Endothelial cell of umbilical vein (primary cell): ENCODE results near the gene MC4R. TPM values are rescaled to one million over a fixed set of nuclear protein-coding genes. Genes with fewer than 3 reads are reported as not detected.

Source experiments
- BruUV-seq: library from RNA; stranded (reverse); fragments of 400-500 nt; replicated peaks from 2 replicates; lab custom pipeline; 2021; lab: Mats Ljungman, UMichigan
- CTCF ChIA-PET: fragments of 300-600, 350-600 bp; sonication (Branson Sonifier 250); formaldehyde crosslinking; loops from one replicate; lab custom pipeline; 2021; ENCODE audit warnings: antibody characterized with exemption, inconsistent platforms; lab: Charles Lee
- POLR2A ChIA-PET: fragments of 300-600, 350-600 bp; sonication (Branson Sonifier 250); formaldehyde crosslinking; loops from one replicate; lab custom pipeline; 2021; ENCODE audit warnings: antibody characterized with exemption, inconsistent platforms; lab: Charles Lee
- DNase-seq: peaks from one replicate; pipeline ENCODE4 v3.0.0-alpha.2; 2011; ENCODE audit warnings: low read depth, low spot score
- FAIRE-seq: peaks from 2 replicates; lab custom pipeline; 2011; peaks lifted over from hg19 to GRCh38; lab: Jason Lieb, UNC
- H2AFZ ChIP-seq: 2 replicates; pipeline ENCODE4 v1.6.0; 2012; ENCODE audit warnings: low read depth, low read length, control low read depth, inconsistent platforms
- H3K27ac ChIP-seq: 2 replicates; pipeline ENCODE4 v1.5.1; 2011; ENCODE audit warnings: low read depth, mild to moderate bottlenecking, control low read depth, low read length, moderate library complexity; ENCODE audit not compliant: insufficient read depth
- H3K27me3 ChIP-seq, 2 experiments: 2 replicates each; pipeline versions ENCODE4 v1.6.0 to v1.6.1; 2011; ENCODE audit warnings: low read length in 2 of 2, mixed read lengths in 1 of 2; ENCODE audit not compliant: control insufficient read depth in 2 of 2, insufficient read depth in 2 of 2
- H3K36me3 ChIP-seq, 2 experiments: 2 replicates in 1 of 2; 3 replicates in 1 of 2; pipeline ENCODE4 v1.5.1; 2011; ENCODE audit warnings: low read length in 2 of 2, mild to moderate bottlenecking in 1 of 2, moderate library complexity in 1 of 2; ENCODE audit not compliant: control insufficient read depth in 2 of 2, insufficient read depth in 2 of 2; ENCODE audit errors: extremely low read depth in 1 of 2
- H3K4me1 ChIP-seq: 3 replicates; pipeline ENCODE4 v1.5.1; 2011; ENCODE audit warnings: mild to moderate bottlenecking, low read length; ENCODE audit not compliant: control insufficient read depth, insufficient read depth; ENCODE audit errors: extremely low read depth
- H3K4me2 ChIP-seq: 2 replicates; pipeline ENCODE4 v1.6.1; 2011; ENCODE audit warnings: low read length, control low read depth, mixed read lengths; ENCODE audit not compliant: insufficient read depth
- H3K4me3 ChIP-seq, 3 experiments: fragments of 200-600 bp in 1 of 3; sonication (generic), shearing (Covaris generic) in 1 of 3; replicated peaks in 1 of 3; 2 replicates each; pipeline ENCODE4 v1.5.1; 2011 to 2016; ENCODE audit warnings: control low read depth in 3 of 3, low read length in 3 of 3, mild to moderate bottlenecking in 2 of 3, inconsistent platforms in 1 of 3, low read depth in 1 of 3, moderate library complexity in 1 of 3; ENCODE audit not compliant: insufficient read depth in 1 of 3
- H3K79me2 ChIP-seq: 2 replicates; pipeline ENCODE4 v1.6.0; 2012; ENCODE audit warnings: low read length, inconsistent platforms; ENCODE audit not compliant: control insufficient read depth, insufficient read depth
- H3K9ac ChIP-seq: replicated peaks from 2 replicates; pipeline ENCODE3; 2011; ENCODE audit warnings: low read length, control low read depth; ENCODE audit not compliant: insufficient read depth; ENCODE audit errors: extremely low read depth
- H3K9me1 ChIP-seq: replicated peaks from 3 replicates; pipeline ENCODE4 v1.6.0; 2011; ENCODE audit warnings: mild to moderate bottlenecking, low read length; ENCODE audit not compliant: control insufficient read depth, insufficient read depth; ENCODE audit errors: extremely low read depth
- H3K9me3 ChIP-seq: replicated peaks from 2 replicates; pipeline ENCODE4 v1.5.1; 2012; ENCODE audit warnings: low read length, inconsistent platforms; ENCODE audit not compliant: control insufficient read depth, insufficient read depth
- H4K20me1 ChIP-seq: replicated peaks from 2 replicates; pipeline ENCODE3; 2011; ENCODE audit warnings: mild to moderate bottlenecking, low read length; ENCODE audit not compliant: control insufficient read depth, insufficient read depth; ENCODE audit errors: extremely low read depth
- CTCF ChIP-seq, 2 donors: IDR thresholded peaks; 1 replicate in 1 of 2; 2 replicates in 1 of 2; pipeline ENCODE4 v1.5.1; 2011; ENCODE audit warnings: low read length in 2 of 2, mild to moderate bottlenecking in 2 of 2, moderate library complexity in 2 of 2, control low read depth in 1 of 2, inconsistent platforms in 1 of 2, low read depth in 1 of 2; ENCODE audit not compliant: insufficient read depth in 1 of 2; ENCODE audit errors: extremely low read depth in 1 of 2
- EZH2 ChIP-seq: IDR thresholded peaks from 2 replicates; pipeline ENCODE4 v1.6.1; 2012; ENCODE audit warnings: borderline replicate concordance, low read depth, mild to moderate bottlenecking, moderate library complexity, low read length, inconsistent platforms; ENCODE audit not compliant: severe bottlenecking
- FOS ChIP-seq: IDR thresholded peaks from 2 replicates; pipeline ENCODE4 v1.6.1; 2011; ENCODE audit warnings: mild to moderate bottlenecking, low read length, moderate library complexity, borderline replicate concordance; ENCODE audit not compliant: insufficient read depth
- GATA2 ChIP-seq: IDR thresholded peaks from 2 replicates; pipeline ENCODE4 v1.7.0; 2011; ENCODE audit warnings: low read depth, mild to moderate bottlenecking, moderate library complexity, mixed read lengths, low read length; ENCODE audit not compliant: insufficient read length, insufficient read depth
- JUN ChIP-seq: IDR thresholded peaks from 2 replicates; pipeline ENCODE4 v1.6.1; 2011; ENCODE audit warnings: borderline replicate concordance, low read depth; ENCODE audit not compliant: insufficient read length, insufficient read depth
- MAX ChIP-seq: IDR thresholded peaks from 2 replicates; pipeline ENCODE4 v1.6.1; 2011; ENCODE audit not compliant: insufficient read depth, insufficient read length
- MYC ChIP-seq: IDR thresholded peaks from one replicate; pipeline ENCODE4 v1.6.1; 2011; ENCODE audit warnings: mild to moderate bottlenecking, low read depth, low read length
- POLR2A ChIP-seq: IDR thresholded peaks from 2 replicates; pipeline ENCODE4 v1.6.1; 2012; ENCODE audit warnings: low read depth, mild to moderate bottlenecking, control low read depth, low read length
- POLR2AphosphoS5 ChIP-seq: IDR thresholded peaks from 2 replicates; pipeline ENCODE4 v1.6.1; 2012; ENCODE audit warnings: low read depth, mild to moderate bottlenecking, control low read depth, low read length, moderate library complexity; ENCODE audit not compliant: insufficient read depth
- dilution Hi-C: fragments of 300-500 bp; cut with MboI; formaldehyde crosslinking; loops from one replicate; pipeline ENCODE4 v1.15.0; 2019; ENCODE audit warnings: low sequenced_read_pairs; ENCODE audit not compliant: extremely low pct_ligation_motif_present
- intact Hi-C: fragments of 100-400 bp; cut with micrococcal nuclease; formaldehyde crosslinking; loops from one replicate; pipeline ENCODE4 v1.10.0; 2022
- polyA plus RNA-seq, 4 experiments: library from polyadenylated mRNA; depleted of rRNA in 3 of 4; stranded (reverse) in 3 of 4; unstranded in 1 of 4; fragments of >200 nt; gene quantifications; 2 replicates each; pipeline versions ENCODE4 v1.2.1 to v1.2.3, GENCODE V29; 2011 to 2012; ENCODE audit warnings: missing spikeins in 1 of 4
- total RNA-seq: library from RNA; stranded (reverse); gene quantifications from 2 replicates; pipeline ENCODE4 v1.2.3, GENCODE V29; 2021

The MC4R gene
- total and polyA plus RNA-seq, 2 donors (not counting 3 experiments of a cell fraction or from before 2014, with no cell fraction given) = not detected

GRCh38 chr18:60350150-60350549 is 22.4 kb downstream of the MC4R start:
- no peaks in the 10 kb centered on the region for H3K4me1 ChIP-seq
- no TSS peak for BruUV-seq
- no peaks in the 10 kb centered on the region for H3K36me3 ChIP-seq
- POLR2A ChIA-PET = no interaction called here
- no peaks in the 10 kb centered on the region for H4K20me1 ChIP-seq
- H3K4me2 ChIP-seq = no peak overlapping the region
- no peak overlapping the region for H3K4me3 ChIP-seq
- dilution Hi-C loops = no loop called here
- H3K27me3 ChIP-seq = no peaks in the 10 kb centered on the region
- H3K9me1 ChIP-seq = no peaks in the 10 kb centered on the region
- CTCF ChIA-PET = no interaction called here
- DNase-seq (no peak), FAIRE-seq (no peak)
- no peak overlapping the region for H2AFZ ChIP-seq
- H3K27ac ChIP-seq = no peak overlapping the region
- intact Hi-C loops = no loop called here
- H3K9me3 ChIP-seq = peaks cover 4% of the 10 kb centered on the region
- no peak overlapping the region for H3K9ac ChIP-seq
- TF ChIP-seq CTCF (IDR thresholded peaks at IDR 0.05; ENCODE audit: extremely low read depth in 1 of 2, insufficient read depth in 1 of 2, low read depth in 1 of 2, low read length in 2 of 2) = no peak
- H3K79me2 ChIP-seq = no peaks in the 10 kb centered on the region

GRCh38 chr18:60347526-60348045 is 25.0 kb downstream of the MC4R start:
- CTCF ChIA-PET = no interaction called here

More at GRCh38 chr18:60347526-60348045, 25.0 kb downstream of the MC4R start:
- H3K4me2 ChIP-seq = no peak overlapping the region
- DNase-seq (no peak), FAIRE-seq (no peak)
- POLR2A ChIA-PET = no interaction called here
- H4K20me1 ChIP-seq = no peaks in the 10 kb centered on the region
- no peaks in the 10 kb centered on the region for H3K4me1 ChIP-seq
- no TSS peak for BruUV-seq
- H3K27ac ChIP-seq = no peak overlapping the region
- H3K9me1 ChIP-seq = no peaks in the 10 kb centered on the region
- no peaks in the 10 kb centered on the region for H3K36me3 ChIP-seq
- no peak overlapping the region for H3K9ac ChIP-seq
- dilution Hi-C loops = no loop called here
- TF ChIP-seq POLR2AphosphoS5 (no peak), GATA2 (no peak), MAX (no peak), FOS (no peak), CTCF (IDR thresholded peaks at IDR 0.05; ENCODE audit: extremely low read depth in 1 of 2, insufficient read depth in 1 of 2, low read depth in 1 of 2, low read length in 2 of 2) (no peak), MYC (no peak), EZH2 (no peak), JUN (no peak), POLR2A (no peak)
- peaks cover 4% of the 10 kb centered on the region for H3K9me3 ChIP-seq
- intact Hi-C loops = no loop called here
- no peaks in the 10 kb centered on the region for H3K79me2 ChIP-seq
- no peak overlapping the region for H3K4me3 ChIP-seq
- no peak overlapping the region for H2AFZ ChIP-seq
- H3K27me3 ChIP-seq = no peaks in the 10 kb centered on the region
